CD4-positive, alpha-beta T cell treated with Interleukin-17A for 4 hours (primary cell): ENCODE data around the gene NFE2L1.
"Not testable (repeated sequence)": the region's sequence is repeated elsewhere in the genome, so short reads cannot be mapped to it uniquely, and the experiment has no call there.

Experiments
- DNase-seq: peaks from one replicate; pipeline ENCODE4 v3.0.0-alpha.2; 2020; ENCODE audit warnings: mixed read lengths

NFE2L1 gene

GRCh38 chr17:48047741-48048383 lies at the start of gene NFE2L1:
Gene NFE2L1, plus strand, starts transcription at chr17:48048359. Its CDS starts 2,760 bp downstream, at chr17:48051119.
- peak; percentile 96 for DNase-seq

GRCh38 chr17:47999582-47999981 lies 48.6 kb upstream of the NFE2L1 start:
- no peak for DNase-seq

GRCh38 chr17:48001197-48001596 lies 47.0 kb upstream of the NFE2L1 start:
- DNase-seq: no peak

GRCh38 chr17:48001657-48002056 lies 46.5 kb upstream of the NFE2L1 start:
- not testable (repeated sequence) for DNase-seq

GRCh38 chr17:48002266-48002915 lies 45.8 kb upstream of the NFE2L1 start:
- DNase-seq: no peak

- no peak for DNase-seq
Measured at GRCh38 chr17:48002916-48003416, 45.2 kb upstream of the NFE2L1 start.

GRCh38 chr17:48003417-48004151 lies 44.6 kb upstream of the NFE2L1 start:
- DNase-seq: no peak

GRCh38 chr17:48004983-48005382 lies 43.2 kb upstream of the NFE2L1 start:
- DNase-seq: no peak

- no peak for DNase-seq
Measured at GRCh38 chr17:48006936-48007709, 41.0 kb upstream of the NFE2L1 start.

GRCh38 chr17:48010193-48010592 lies 38.0 kb upstream of the NFE2L1 start:
- no peak for DNase-seq

- peak; percentile 60 for DNase-seq
Measured at GRCh38 chr17:48011405-48012150, 36.6 kb upstream of the NFE2L1 start.

- peak; percentile 77 for DNase-seq
Measured at GRCh38 chr17:48012151-48012520, 36.0 kb upstream of the NFE2L1 start.

- no peak for DNase-seq
Measured at GRCh38 chr17:48012654-48013053, 35.5 kb upstream of the NFE2L1 start.

- no peak for DNase-seq
Measured at GRCh38 chr17:48013876-48014594, 34.1 kb upstream of the NFE2L1 start.

GRCh38 chr17:48014595-48015111 lies 33.5 kb upstream of the NFE2L1 start:
- DNase-seq: no peak

- no peak for DNase-seq
Measured at GRCh38 chr17:48016112-48016511, 32.0 kb upstream of the NFE2L1 start.

GRCh38 chr17:48017817-48018158 lies 30.4 kb upstream of the NFE2L1 start:
- DNase-seq: not testable (repeated sequence)

- no peak for DNase-seq
Measured at GRCh38 chr17:48021934-48022333, 26.2 kb upstream of the NFE2L1 start.

- no peak for DNase-seq
Measured at GRCh38 chr17:48022901-48023300, 25.3 kb upstream of the NFE2L1 start.

- peak; percentile 58 for DNase-seq
Measured at GRCh38 chr17:48023400-48024148, 24.6 kb upstream of the NFE2L1 start.
